Astrocyte of the cerebellum (primary cell): Measurements from ENCODE around the gene KLK1.
A peak's percentile ranks its signal among the peaks of the same experiment; 100 is the strongest.
"Not testable (repeated sequence)": the region's sequence is repeated elsewhere in the genome, so short reads cannot be mapped to it uniquely, and the experiment has no call there.

Experiments used
- DNase-seq: peaks from one replicate; pipeline ENCODE4 v3.0.0-alpha.2; 2011; ENCODE audit warnings: low read depth
- H3K4me3 ChIP-seq: 2 replicates; pipeline ENCODE4 v1.5.1; 2011; ENCODE audit warnings: mild to moderate bottlenecking, low read depth, low read length, moderate library complexity
- in situ Hi-C: cut with HindIII; loops from 2 replicates; pipeline ENCODE4 v1.10.0; 2017; ENCODE audit warnings: low sequenced_read_pairs
- TF ChIP-seq, protein P1 (sequence below): IDR thresholded peaks from 2 replicates; pipeline ENCODE4 v1.5.1; 2012; ENCODE audit warnings: low read length, low read depth, moderate library complexity, mild to moderate bottlenecking; ENCODE audit errors: missing control alignments

The KLK1 gene

DNA sequence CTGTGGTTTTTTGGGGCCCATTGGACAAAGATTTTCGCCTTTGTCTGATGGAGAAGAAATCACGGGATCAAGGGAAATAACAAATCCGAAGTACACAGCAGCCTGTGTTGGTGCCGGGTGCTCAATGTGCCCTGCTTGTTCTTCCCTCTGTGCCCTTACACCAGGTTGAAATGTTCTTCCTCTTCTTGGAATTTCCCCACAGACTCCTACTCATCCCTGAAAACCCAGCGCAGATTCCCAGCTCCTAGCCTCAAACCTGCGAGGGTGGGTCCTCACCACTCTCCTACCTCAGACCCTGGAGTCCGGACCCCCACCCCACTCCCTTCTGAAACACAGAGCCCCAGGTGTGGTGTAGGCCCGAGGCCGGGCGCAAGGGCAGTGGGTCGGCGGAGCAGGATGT lies 38.3 kb downstream of the KLK1 start:
- in situ Hi-C loops: no loop called here
- TF ChIP-seq, protein P1, sequence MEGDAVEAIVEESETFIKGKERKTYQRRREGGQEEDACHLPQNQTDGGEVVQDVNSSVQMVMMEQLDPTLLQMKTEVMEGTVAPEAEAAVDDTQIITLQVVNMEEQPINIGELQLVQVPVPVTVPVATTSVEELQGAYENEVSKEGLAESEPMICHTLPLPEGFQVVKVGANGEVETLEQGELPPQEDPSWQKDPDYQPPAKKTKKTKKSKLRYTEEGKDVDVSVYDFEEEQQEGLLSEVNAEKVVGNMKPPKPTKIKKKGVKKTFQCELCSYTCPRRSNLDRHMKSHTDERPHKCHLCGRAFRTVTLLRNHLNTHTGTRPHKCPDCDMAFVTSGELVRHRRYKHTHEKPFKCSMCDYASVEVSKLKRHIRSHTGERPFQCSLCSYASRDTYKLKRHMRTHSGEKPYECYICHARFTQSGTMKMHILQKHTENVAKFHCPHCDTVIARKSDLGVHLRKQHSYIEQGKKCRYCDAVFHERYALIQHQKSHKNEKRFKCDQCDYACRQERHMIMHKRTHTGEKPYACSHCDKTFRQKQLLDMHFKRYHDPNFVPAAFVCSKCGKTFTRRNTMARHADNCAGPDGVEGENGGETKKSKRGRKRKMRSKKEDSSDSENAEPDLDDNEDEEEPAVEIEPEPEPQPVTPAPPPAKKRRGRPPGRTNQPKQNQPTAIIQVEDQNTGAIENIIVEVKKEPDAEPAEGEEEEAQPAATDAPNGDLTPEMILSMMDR: no peak
- DNase-seq: no peak
- H3K4me3 ChIP-seq: no peak overlapping the region

DNA sequence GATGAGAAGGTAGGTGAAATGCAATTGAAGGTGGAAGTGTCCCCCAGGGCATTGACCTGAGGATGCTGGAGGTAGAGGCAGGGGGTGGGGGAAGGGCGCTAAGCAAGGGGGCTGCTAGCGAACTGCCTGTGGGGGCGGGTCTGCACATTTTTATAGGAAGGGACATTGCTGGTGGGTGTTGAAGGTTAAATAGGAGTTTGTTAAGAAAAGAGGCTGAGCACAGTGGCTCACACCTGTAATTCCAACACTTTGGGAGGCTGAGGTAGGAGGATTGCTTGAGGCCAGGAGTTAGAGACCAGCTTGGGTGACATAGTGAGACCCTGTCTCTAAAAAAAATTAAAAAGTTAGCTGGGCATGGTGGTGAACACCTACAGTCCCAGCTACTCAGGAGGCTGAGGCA lies 38.9 kb downstream of the KLK1 start:
- in situ Hi-C loops: no loop called here

DNA sequence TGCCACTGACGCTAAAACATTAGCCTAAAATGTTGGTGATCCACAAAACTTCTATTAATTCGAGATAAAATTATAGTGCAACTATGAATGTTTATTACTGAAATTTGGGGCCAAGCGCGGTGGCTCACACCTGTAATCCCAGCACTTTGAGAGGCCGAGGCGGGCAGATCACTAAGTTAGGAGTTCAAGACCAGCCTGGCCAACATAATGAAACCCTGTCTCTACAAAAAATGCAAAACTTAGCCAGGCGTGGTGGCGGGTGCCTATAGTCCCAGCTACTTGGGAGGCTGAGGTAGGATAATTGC lies 39.8 kb downstream of the KLK1 start:
- in situ Hi-C loops, H3K4me3 ChIP-seq, DNase-seq: not testable (repeated sequence)

More for the DNA sequence above, 38.9 kb downstream of the KLK1 start:
- no peak overlapping the region for H3K4me3 ChIP-seq
- DNase-seq: no peak
- TF ChIP-seq, protein P1: no peak

DNA sequence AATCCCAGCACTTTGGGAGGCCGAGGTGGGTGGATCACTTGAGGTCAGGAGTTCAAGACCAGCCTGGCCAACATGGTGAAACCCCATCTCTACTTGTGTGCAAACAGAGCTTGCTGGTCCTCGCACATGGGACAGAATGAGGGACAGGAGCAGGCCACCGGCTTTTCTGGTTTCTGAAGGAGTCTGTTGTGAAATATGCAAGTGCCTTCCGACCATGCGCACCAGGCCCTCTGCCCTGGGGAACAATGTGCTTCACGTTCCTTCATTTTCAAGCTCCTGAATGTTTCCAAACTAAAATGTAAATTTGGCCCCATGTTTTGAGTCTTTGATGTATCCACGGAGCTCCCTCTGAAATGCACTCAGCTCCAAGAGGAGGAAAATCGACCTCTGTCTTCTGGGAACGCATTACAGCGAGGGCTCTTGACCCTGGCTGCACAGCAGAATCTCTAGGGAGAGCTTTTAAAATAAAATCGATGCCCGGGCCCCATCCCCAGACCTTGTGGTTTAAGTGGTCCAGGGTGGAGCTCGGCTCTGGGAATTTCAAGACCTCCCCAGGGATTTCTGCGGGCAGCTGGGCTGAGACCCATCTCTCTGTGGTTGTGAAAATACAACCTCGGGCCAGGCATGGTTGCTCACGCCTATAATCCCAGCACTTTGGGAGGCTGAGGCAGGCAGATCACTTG lies 42.7 kb downstream of the KLK1 start:
- in situ Hi-C loops: no loop called here
- TF ChIP-seq, protein P1: no peak
- H3K4me3 ChIP-seq: no peak overlapping the region
- DNase-seq: peak; percentile 55

DNA sequence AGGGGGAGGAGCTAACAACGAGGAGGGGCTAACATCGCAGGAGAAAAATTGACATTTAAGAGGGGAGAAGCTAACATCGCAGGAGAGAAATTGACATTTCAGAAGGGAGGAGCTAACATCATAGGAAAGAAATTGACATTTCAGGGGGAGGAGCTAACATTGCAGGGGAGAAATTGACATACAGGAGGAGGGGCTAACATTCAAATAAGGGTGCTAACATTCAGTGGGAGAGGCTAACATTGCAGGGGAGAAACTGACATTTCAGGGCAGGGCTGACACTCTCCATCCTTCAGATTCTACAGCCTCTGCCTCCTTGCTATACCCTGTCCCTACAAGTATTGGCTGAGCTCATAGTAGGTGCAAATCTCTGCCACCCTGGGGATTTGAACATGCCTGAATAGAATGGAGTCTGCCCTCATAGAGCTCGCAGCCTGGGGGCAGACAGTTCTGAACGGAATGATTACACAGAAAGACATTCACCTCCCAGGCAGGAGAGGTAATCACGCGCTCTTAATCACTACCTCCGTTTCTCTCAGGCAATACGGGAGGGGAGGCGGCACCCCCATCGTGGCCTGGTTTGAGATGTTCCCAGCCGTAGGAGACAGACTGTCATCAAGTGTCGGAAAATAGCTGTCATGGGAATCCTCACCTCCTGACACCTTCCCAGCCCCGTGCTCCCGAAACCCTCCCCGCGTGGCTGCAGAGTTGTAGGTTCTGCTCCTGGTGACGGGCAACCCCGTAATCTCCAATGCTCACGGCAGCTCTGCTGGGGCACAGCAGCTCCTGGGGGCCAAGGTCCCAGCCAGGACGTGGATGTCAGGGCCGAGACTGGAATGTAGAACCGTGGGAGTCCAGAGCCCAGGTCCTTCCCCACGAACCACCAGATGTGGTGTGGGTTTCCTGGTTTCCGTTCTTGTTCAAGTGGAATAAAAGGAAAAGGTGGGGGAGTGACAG lies 43.8 kb downstream of the KLK1 start:
- TF ChIP-seq, protein P1: no peak
- in situ Hi-C loops: no loop called here
- DNase-seq: no peak
- no peak overlapping the region for H3K4me3 ChIP-seq

DNA sequence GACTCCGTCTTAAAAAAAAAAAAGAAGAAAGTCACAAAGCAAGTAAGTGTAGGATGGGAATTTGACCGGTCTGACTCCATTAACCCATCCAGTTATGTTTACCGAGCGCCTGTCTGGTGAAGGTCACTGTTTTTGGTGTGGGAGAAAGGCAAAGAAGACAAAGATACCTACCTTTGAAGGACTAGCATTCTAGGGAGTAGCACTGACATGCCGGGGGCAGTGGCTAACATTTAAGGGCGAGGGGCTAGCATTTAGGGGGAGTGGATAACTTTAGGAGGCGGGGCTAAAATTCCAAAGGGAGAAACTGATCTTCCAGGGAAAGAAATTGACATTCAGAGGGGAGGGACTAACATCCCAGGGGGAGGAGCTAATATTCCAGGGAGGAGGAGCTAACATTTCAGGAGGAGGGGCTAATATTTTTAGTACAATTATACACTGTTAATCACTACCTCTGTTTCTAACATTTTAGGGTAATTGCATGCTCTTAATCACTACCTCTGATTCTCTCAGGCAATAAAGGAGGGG lies 44.6 kb downstream of the KLK1 start:
- TF ChIP-seq, protein P1: no peak
- in situ Hi-C loops: no loop called here
- no peak for DNase-seq
- no peak overlapping the region for H3K4me3 ChIP-seq
